BJ (cell line): ENCODE results near the gene KERA. TPM values are rescaled to one million over a fixed set of nuclear protein-coding genes. Genes with fewer than 3 reads are reported as not detected.

ENCODE experiments used
- CTCF ChIA-PET: fragments of 350-600 bp; formaldehyde crosslinking; extraction: SDS; loops from one replicate; lab custom pipeline; 2021; ENCODE audit warnings: antibody characterized with exemption, inconsistent platforms; lab: Yijun Ruan, JAX
- POLR2A ChIA-PET: fragments of 300-600 bp; sonication (Branson Sonifier 250); formaldehyde crosslinking; extraction: SDS; loops from one replicate; lab custom pipeline; 2021; ENCODE audit warnings: antibody characterized with exemption; lab: Charles Lee
- DNase-seq: peaks from one replicate; pipeline ENCODE4 v3.0.0-alpha.2; 2011; ENCODE audit warnings: low read depth
- H3K27me3 ChIP-seq: 2 replicates; pipeline ENCODE4 v1.6.0; 2011; ENCODE audit warnings: low read length; ENCODE audit not compliant: control insufficient read depth, insufficient read depth
- H3K36me3 ChIP-seq: 2 replicates; pipeline ENCODE4 v1.5.1; 2011; ENCODE audit warnings: low read length; ENCODE audit not compliant: control insufficient read depth, insufficient read depth
- H3K4me3 ChIP-seq: 2 replicates; pipeline ENCODE4 v1.5.1; 2011; ENCODE audit warnings: low read depth, mild to moderate bottlenecking, control low read depth, low read length
- polyA plus RNA-seq: library from polyadenylated mRNA; depleted of rRNA; stranded (reverse); fragments of >200 nt; gene quantifications from 2 replicates; pipeline ENCODE4 v1.2.3, GENCODE V29; 2011
- TF ChIP-seq, protein P1 (sequence below): IDR thresholded peaks from 2 replicates; pipeline ENCODE4 v1.5.1; 2011; ENCODE audit warnings: low read depth, mild to moderate bottlenecking, control low read depth, inconsistent platforms, low read length, moderate library complexity; ENCODE audit not compliant: insufficient read depth

Gene KERA
- polyA plus RNA-seq, 1 experiment: not detected

DNA sequence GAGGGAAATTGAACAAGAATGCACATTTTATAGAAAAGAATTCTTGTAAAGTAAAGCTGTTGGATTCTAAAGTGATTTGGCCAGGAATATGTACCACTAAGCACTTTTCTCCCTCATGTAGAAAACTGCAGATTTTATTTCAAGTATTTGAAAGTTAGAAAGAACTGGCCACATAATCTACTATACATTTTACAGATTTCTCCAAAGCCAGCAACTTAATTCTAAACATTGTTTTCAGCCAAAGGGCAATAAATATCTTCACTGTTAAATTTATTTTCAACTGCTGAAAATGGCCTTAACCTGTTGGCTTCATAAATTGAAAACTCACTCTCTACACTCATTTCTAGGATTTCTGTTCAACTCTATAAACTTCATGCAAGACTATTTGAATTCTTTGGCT is 15.6 kb upstream of the KERA start:
- H3K27me3 ChIP-seq: no peaks in the 10 kb centered on the region
- TF ChIP-seq, protein P1, sequence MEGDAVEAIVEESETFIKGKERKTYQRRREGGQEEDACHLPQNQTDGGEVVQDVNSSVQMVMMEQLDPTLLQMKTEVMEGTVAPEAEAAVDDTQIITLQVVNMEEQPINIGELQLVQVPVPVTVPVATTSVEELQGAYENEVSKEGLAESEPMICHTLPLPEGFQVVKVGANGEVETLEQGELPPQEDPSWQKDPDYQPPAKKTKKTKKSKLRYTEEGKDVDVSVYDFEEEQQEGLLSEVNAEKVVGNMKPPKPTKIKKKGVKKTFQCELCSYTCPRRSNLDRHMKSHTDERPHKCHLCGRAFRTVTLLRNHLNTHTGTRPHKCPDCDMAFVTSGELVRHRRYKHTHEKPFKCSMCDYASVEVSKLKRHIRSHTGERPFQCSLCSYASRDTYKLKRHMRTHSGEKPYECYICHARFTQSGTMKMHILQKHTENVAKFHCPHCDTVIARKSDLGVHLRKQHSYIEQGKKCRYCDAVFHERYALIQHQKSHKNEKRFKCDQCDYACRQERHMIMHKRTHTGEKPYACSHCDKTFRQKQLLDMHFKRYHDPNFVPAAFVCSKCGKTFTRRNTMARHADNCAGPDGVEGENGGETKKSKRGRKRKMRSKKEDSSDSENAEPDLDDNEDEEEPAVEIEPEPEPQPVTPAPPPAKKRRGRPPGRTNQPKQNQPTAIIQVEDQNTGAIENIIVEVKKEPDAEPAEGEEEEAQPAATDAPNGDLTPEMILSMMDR: no peak
- ChIA-PET POLR2A (no interaction called here), CTCF (interaction anchor here (1.2 kb wide), 1 partner anchor 10 kb away, joined by 3 read pairs; no protein-coding TSS in a partner anchor)
- no peak for DNase-seq
- H3K4me3 ChIP-seq: no peak overlapping the region
- H3K36me3 ChIP-seq: no peaks in the 10 kb centered on the region

DNA sequence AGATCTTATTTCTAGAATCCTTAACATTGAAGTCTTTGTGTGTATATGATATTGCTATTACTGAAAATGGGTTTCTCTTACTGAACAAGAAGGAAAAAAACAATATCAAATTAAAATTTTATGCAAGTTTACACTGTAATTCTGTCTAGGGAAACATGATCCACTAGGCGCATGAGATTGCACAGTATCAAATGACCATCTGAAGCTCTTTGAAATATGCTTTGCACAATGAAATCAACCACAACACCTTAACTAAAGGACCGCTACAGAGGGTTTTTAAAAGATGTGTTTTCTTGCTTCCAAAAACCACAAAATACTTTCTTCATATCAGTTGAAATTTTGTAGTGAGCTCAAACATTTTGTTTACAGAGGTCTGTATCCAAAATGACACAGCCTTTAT is 15.1 kb upstream of the KERA start:
- DNase-seq: no peak
- ChIA-PET CTCF (interaction anchor here (0.6 to 1.2 kb wide), 2 partner anchors 10 to 11 kb away, joined by 3 read pairs; no protein-coding TSS in a partner anchor), POLR2A (no interaction called here)

DNA sequence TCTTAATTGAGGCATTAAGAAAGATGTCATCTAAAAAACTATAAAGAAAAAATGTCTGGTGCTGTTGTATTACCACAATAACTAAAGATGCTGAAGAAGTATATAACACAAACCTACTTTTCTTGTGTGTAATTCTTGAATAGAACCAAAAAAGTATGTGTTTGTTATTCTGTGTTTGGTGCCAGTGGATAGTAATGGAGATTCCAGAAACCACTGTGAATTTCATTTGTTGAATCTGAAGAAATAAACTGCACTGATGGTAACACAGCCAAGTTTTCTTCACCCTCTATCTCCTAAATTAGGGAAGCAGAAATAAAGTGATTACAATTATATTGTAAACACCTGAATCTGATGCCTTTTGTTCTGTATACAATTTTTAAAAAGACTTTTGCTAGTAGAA is 13.1 kb upstream of the KERA start:
- ChIA-PET CTCF (no interaction called here), POLR2A (no interaction called here)
- TF ChIP-seq, protein P1: no peak
- H3K27me3 ChIP-seq: no peaks in the 10 kb centered on the region
- DNase-seq: no peak
- H3K4me3 ChIP-seq: no peak overlapping the region
- no peaks in the 10 kb centered on the region for H3K36me3 ChIP-seq

More for the DNA sequence above, 15.1 kb upstream of the KERA start:
- Histone ChIP-seq H3K27me3 (no peaks in the 10 kb centered on the region), H3K36me3 (no peaks in the 10 kb centered on the region), H3K4me3 (no peak overlapping the region)
- TF ChIP-seq, protein P1: no peak

DNA sequence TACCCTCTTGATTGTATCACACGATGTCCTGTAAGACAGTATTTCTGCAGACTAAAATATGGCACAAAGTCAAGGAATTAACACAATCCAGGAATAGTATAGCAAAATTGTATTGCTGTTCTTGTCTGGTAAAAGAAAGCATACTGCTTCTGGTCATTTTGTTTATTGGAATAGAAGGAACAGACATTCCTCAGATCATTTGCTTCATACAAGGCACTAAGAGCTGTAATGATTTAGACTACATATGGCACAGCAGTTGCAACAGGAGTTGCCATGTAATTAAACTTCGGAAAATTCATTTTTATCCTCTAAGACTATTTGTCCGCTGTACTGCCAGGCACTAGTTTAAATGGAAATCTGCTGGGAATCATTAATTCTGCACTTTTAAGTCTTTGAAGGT is 7.6 kb upstream of the KERA start:
- H3K36me3 ChIP-seq: no peaks in the 10 kb centered on the region
- H3K27me3 ChIP-seq: no peaks in the 10 kb centered on the region
- no peak for DNase-seq
- POLR2A ChIA-PET: no interaction called here
- TF ChIP-seq, protein P1: no peak
- H3K4me3 ChIP-seq: no peak overlapping the region
- CTCF ChIA-PET: interaction anchor here (1.0 to 2.2 kb wide), 3 partner anchors 11 to 79 kb away, joined by 3 to 5 read pairs (median 3); no protein-coding TSS in a partner anchor

DNA sequence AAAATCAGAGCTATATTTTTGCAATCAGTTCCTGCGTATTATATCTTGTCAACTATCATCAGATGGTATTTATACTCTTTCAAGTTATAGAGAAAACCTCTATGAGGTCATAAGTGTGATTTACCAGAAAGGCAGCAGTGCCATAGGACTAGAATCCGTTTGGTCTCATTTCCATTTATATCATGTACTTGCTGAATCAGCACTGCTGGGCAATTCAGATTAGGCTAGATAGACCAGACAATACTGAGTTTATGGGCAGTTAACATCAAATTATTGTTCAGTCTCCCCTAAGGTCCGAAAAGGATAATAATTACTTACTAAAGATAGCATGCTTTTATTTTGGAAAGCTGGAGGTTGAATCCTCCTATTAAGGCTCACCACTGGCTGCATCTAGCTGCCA is 6.8 kb upstream of the KERA start:
- ChIA-PET POLR2A (no interaction called here), CTCF (interaction anchor here (1.0 to 2.2 kb wide), 4 partner anchors 10 to 79 kb away, joined by 3 to 5 read pairs (median 4); no protein-coding TSS in a partner anchor)
- Histone ChIP-seq H3K36me3 (no peaks in the 10 kb centered on the region), H3K27me3 (no peaks in the 10 kb centered on the region), H3K4me3 (no peak overlapping the region)
- TF ChIP-seq, protein P1: no peak
- DNase-seq: no peak
